IPS-20b (cell line): ENCODE data around the gene SCCPDH.

Source experiments
- H3K27ac ChIP-seq: one replicate; pipeline ENCODE4 v1.5.1; 2013; ENCODE audit warnings: low read length
- H3K27me3 ChIP-seq: 2 replicates; pipeline ENCODE4 v1.6.1; 2013; ENCODE audit warnings: mild to moderate bottlenecking, low read length, inconsistent platforms; ENCODE audit not compliant: insufficient read depth
- H3K36me3 ChIP-seq: 2 replicates; pipeline ENCODE4 v1.6.1; 2013; ENCODE audit warnings: low read depth, mild to moderate bottlenecking, inconsistent platforms, low read length, moderate library complexity; ENCODE audit not compliant: insufficient read depth
- H3K4me1 ChIP-seq: 2 replicates; pipeline ENCODE4 v1.6.1; 2013; ENCODE audit warnings: mild to moderate bottlenecking, control low read depth, inconsistent platforms, low read length, moderate library complexity; ENCODE audit not compliant: insufficient read depth
- H3K4me3 ChIP-seq: 2 replicates; pipeline ENCODE4 v1.5.1; 2013; ENCODE audit warnings: mild to moderate bottlenecking, low read length, inconsistent platforms
- H3K9ac ChIP-seq: 2 replicates; pipeline ENCODE4 v1.6.1; 2013; ENCODE audit warnings: low read depth, mild to moderate bottlenecking, inconsistent platforms, low read length, moderate library complexity
- H3K9me3 ChIP-seq: 2 replicates; pipeline ENCODE4 v1.6.1; 2013; ENCODE audit warnings: mild to moderate bottlenecking, low read depth, low read length, inconsistent platforms; ENCODE audit not compliant: insufficient read depth

Gene SCCPDH

GRCh38 chr1:246779561-246780175 is 55.5 kb downstream of the SCCPDH start:
- Histone ChIP-seq H3K27me3 (no peaks in the 10 kb centered on the region), H3K4me1 (no peaks in the 10 kb centered on the region), H3K36me3 (peaks cover 9% of the 10 kb centered on the region; the same call in 1 of the 2 replicates), H3K4me3 (no peak overlapping the region), H3K9ac (no peak overlapping the region), H3K27ac (no peak overlapping the region), H3K9me3 (no peaks in the 10 kb centered on the region)

DNA sequence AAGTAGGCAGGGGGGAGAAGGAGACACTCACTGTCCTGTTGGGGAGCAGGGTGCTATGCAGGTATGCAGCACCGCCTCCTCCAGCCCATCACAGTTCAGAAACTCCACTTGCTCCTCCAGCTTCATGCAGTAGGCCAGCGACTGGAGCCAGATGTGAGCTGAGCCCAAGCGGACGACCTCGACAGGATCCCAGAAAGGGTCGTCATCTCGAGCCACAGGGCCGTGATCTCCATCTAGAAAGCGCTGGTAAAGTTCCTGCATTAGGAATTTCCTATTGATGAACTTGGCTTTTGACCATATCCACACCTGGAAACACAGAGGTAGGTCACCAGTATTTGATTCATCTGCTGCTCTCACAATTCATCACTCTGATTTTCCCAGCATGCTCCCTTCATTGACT is 56.1 kb downstream of the SCCPDH start:
- H3K36me3 ChIP-seq: peaks cover 9% of the 10 kb centered on the region; the same call in 1 of the 2 replicates
- H3K4me3 ChIP-seq: no peak overlapping the region
- H3K4me1 ChIP-seq: no peaks in the 10 kb centered on the region

DNA sequence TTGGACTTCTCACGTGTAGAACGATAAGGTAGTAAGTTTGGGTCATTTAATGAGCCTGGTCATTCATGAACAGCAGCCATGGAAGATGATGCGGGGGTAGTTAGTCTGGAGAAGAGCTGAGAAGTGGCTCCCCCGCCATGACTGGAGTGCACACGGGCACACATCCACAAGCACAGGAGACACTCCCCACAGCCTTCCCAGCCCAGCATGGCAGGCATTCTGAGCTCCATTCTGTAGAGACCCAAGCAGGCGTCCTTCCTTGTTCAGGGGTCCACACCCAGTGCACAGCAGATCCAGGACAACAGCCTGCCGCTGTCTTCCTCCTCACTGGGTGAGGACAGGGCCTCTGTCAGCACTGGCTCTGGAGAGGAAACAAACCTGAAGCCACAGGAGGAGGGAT is 57.0 kb downstream of the SCCPDH start:
- no peak overlapping the region for H3K27ac ChIP-seq
- H3K27me3 ChIP-seq: no peaks in the 10 kb centered on the region
- no peak overlapping the region for H3K9ac ChIP-seq

More for the DNA sequence above, 56.1 kb downstream of the SCCPDH start:
- Histone ChIP-seq H3K27ac (no peak overlapping the region), H3K27me3 (no peaks in the 10 kb centered on the region), H3K9ac (no peak overlapping the region), H3K9me3 (no peaks in the 10 kb centered on the region)

DNA sequence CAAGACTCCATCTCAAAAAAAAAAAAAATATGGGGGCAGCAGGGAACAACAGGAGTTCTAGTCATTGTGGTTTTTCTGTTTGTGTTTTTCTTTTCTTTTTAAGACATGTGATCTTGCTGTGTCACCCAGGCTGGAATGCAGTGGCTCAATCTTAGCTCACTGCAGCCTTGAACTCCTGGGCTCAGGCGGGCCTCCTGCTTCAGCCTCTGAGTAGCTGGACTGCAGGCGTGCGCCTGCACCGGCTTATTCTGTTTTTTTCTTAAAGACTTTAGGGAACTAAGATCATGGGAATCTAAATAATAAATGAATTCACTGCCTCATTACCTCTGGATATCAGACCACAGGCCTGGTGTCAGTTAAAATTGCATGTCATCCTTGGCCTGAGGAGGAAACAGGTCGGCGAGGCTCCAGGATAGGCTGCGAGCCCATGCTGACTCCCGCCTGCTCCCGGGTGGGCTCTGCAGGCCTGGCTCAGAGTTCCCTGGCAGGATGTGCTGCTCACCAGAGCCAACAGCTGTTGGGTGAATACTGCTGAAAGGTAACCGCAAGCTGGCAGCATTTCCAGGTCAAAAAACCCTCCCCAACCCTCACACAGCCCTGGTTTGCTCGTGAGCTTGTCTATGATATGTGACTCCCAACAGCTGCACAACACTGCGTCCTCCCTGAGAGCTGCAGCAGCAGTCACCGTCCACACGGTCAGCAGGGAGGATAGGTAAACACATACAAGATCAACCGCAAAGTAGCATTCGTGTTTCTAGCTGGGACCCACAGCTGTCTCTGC is 58.1 kb downstream of the SCCPDH start:
- H3K27ac ChIP-seq: no peak overlapping the region

More for the DNA sequence above, 57.0 kb downstream of the SCCPDH start:
- Histone ChIP-seq H3K4me1 (no peaks in the 10 kb centered on the region), H3K9me3 (no peaks in the 10 kb centered on the region), H3K4me3 (no peak overlapping the region), H3K36me3 (peaks cover 6% of the 10 kb centered on the region; the same call in 1 of the 2 replicates)

DNA sequence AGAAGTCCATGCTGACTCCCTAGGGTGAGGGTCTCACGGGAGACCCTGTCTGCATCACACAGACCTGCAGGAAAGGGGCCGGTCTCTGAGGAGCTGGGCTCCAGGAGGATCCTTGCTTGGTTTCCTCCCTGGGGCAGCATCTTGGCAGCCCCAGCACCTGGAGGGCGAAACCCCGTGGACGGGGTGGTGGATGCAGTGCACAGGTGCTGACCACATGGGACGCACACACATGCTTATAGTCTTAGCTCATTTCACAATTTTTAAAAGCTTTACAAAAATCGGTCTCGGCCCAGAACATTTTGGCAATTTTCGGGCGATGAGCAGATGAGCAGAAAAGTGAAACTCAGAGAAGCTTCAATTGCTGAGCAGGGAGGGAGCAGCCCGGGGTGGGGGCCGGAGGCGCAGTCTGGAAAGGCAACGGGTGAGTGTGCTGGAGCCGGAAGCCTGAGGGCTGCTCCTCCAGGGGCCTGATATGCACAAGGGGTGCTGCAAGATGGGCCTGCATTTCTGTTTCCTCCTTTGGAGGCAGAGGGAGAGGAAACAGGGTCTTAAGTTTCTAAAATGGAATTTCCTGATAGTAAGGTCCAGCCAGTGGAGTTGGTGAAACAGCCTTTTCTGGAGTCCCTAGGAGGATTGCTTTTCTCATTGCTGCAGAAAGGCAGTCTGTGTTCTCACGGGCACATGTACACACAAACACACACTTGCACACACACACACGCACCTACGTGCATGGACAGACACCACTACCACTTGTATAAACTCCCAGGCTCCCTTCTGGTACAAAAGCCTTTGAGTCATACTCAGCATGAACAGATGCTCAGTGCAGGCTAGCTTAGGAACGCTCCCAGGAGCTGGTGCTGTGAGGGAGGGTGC is 60.6 kb downstream of the SCCPDH start:
- Histone ChIP-seq H3K27ac (no peak overlapping the region), H3K4me1 (peaks cover 6% of the 10 kb centered on the region; the same call in 1 of the 2 replicates), H3K27me3 (no peaks in the 10 kb centered on the region), H3K9ac (no peak overlapping the region), H3K9me3 (no peaks in the 10 kb centered on the region), H3K36me3 (no peaks in the 10 kb centered on the region), H3K4me3 (no peak overlapping the region)

More for the DNA sequence above, 58.1 kb downstream of the SCCPDH start:
- Histone ChIP-seq H3K9ac (no peak overlapping the region), H3K4me1 (no peaks in the 10 kb centered on the region), H3K36me3 (no peaks in the 10 kb centered on the region), H3K9me3 (no peaks in the 10 kb centered on the region), H3K27me3 (no peaks in the 10 kb centered on the region), H3K4me3 (no peak overlapping the region)

DNA sequence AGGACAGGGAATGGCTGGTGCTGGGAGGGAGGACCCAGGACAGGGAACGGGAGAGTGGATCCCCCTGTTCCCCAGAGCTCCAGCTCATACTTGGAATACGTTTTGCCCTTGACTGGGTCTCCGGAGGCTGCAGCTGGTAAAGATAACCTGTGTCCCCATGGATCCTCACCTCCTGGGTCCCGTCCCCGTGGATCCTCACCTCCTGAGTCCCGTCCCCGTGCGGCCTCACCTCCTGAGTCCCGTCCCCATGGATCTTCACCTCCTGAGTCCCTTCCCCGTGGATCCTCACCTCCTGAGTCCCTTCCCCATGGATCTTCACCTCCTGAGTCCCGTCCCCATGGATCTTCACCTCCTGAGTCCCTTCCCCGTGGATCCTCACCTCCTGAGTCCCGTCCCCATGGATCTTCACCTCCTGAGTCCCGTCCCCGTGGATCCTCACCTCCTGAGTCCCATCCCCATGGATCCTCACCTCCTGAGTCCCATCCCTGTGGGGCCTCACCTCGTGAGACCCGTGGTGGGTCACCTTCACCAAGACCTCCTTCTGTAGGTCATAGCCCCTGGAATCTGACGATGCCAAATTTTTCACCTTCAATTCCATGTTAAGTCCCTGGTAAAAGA is 61.4 kb downstream of the SCCPDH start:
- Histone ChIP-seq H3K4me1 (peaks cover 6% of the 10 kb centered on the region; the same call in 1 of the 2 replicates), H3K9ac (no peak overlapping the region), H3K36me3 (no peaks in the 10 kb centered on the region), H3K27ac (no peak overlapping the region), H3K4me3 (no peak overlapping the region), H3K27me3 (no peaks in the 10 kb centered on the region), H3K9me3 (no peaks in the 10 kb centered on the region)

GRCh38 chr1:246786606-246787238 is 62.5 kb downstream of the SCCPDH start:
- no peak overlapping the region for H3K4me3 ChIP-seq
- H3K9ac ChIP-seq: no peak overlapping the region
- peaks cover 6% of the 10 kb centered on the region; the same call in 1 of the 2 replicates for H3K4me1 ChIP-seq
- H3K36me3 ChIP-seq: no peaks in the 10 kb centered on the region
- H3K27me3 ChIP-seq: no peaks in the 10 kb centered on the region
- H3K27ac ChIP-seq: no peak overlapping the region
- H3K9me3 ChIP-seq: no peaks in the 10 kb centered on the region

DNA sequence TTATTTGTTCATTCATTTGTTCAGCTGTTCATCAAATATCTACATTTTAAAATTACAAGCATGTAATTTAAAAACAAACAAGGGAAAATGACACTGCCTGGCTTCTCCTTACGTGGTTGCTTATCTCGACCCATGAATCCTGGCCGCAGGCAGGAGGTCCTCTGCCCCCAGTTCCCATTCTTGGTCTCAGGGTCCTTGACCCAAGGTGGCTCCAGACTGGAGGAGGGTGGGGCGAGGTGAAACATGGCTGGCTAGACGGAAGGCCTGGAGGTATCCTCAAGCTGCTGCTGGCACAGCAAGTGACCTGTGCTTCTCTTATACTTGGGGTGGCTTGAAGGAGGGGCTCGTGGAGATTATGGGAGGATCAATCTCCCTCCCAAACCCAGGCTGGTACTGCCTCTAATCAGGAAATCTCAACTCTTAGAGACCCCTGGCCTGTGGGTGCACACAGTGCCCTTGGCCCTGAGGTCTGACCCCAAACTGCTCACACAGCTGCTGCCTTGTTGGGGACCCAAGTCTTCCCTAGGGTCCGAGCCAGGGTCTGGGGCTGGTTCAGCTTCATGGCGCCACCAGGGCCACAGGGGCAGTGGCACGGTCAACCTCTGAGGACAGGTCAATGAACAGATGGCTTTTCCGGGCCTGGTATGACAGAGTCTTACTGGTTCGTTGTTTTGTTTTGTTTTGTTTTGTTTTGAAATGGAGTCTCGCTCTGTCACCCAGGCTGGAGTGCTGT is 63.7 kb downstream of the SCCPDH start:
- Histone ChIP-seq H3K9me3 (no peaks in the 10 kb centered on the region), H3K27ac (no peak overlapping the region), H3K9ac (no peak overlapping the region), H3K4me3 (no peak overlapping the region), H3K27me3 (no peaks in the 10 kb centered on the region), H3K36me3 (no peaks in the 10 kb centered on the region), H3K4me1 (peaks cover 6% of the 10 kb centered on the region; the same call in 1 of the 2 replicates)

DNA sequence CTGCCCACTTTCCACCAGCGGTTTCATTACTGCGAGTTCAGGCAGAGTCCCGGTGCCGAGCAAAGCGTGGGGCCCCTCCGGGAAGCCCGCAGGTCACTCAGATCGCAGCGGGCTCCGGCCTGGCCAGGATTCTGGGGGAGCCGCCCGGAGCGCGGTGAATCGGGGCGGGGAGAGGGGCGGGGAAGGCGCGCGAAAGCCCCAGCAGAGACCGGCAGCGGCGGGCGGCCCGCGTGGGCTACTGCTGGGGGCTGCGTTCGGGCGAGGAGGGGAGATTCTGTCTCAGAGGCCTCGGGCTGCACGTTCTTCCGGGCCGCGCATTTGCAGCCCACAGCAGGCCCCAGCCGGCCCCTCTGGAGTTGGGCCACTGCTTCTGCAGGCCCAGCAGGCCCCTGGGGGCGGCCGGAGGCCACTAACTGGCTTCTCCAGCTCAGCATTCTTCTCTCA is 64.7 kb downstream of the SCCPDH start:
- H3K4me1 ChIP-seq: peaks cover 11% of the 10 kb centered on the region; the same call in 1 of the 2 replicates
- H3K9ac ChIP-seq: no peak overlapping the region; the same call in 1 of the 2 replicates

More for the DNA sequence above, 64.7 kb downstream of the SCCPDH start:
- Histone ChIP-seq H3K27me3 (no peaks in the 10 kb centered on the region), H3K4me3 (peak overlapping the region; percentile 8; the same call in 1 of the 2 replicates), H3K9me3 (no peaks in the 10 kb centered on the region), H3K27ac (no peak overlapping the region), H3K36me3 (no peaks in the 10 kb centered on the region)
